Measurements from ENCODE around the gene NTRK1. TPM values are rescaled to one million over a fixed set of nuclear protein-coding genes. Genes with fewer than 3 reads are reported as not detected.

NTRK1 gene
- total RNA-seq, 6 donors from 2014 or later, result 0.30 to 1.4 (median 1.2) TPM; not detected in 2

- H3K27ac ChIP-seq, result no peak overlapping the region
- TF ChIP-seq POLR2A (IDR thresholded peaks at IDR 0.05), result no peak
- TF ChIP-seq EP300 (IDR thresholded peaks at IDR 0.05), result no peak
- TF ChIP-seq POLR2AphosphoS5 (IDR thresholded peaks at IDR 0.05), result no peak
- TF ChIP-seq, protein P1, sequence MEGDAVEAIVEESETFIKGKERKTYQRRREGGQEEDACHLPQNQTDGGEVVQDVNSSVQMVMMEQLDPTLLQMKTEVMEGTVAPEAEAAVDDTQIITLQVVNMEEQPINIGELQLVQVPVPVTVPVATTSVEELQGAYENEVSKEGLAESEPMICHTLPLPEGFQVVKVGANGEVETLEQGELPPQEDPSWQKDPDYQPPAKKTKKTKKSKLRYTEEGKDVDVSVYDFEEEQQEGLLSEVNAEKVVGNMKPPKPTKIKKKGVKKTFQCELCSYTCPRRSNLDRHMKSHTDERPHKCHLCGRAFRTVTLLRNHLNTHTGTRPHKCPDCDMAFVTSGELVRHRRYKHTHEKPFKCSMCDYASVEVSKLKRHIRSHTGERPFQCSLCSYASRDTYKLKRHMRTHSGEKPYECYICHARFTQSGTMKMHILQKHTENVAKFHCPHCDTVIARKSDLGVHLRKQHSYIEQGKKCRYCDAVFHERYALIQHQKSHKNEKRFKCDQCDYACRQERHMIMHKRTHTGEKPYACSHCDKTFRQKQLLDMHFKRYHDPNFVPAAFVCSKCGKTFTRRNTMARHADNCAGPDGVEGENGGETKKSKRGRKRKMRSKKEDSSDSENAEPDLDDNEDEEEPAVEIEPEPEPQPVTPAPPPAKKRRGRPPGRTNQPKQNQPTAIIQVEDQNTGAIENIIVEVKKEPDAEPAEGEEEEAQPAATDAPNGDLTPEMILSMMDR (IDR thresholded peaks at IDR 0.05), result no peak
- no peaks in the 10 kb centered on the region for H3K9me3 ChIP-seq
- DNase-seq (no peak), ATAC-seq (ENCODE audit: low FRiP score in 2 of 2) (no peak)
- no peaks in the 10 kb centered on the region for H3K27me3 ChIP-seq
- H3K4me3 ChIP-seq, result no peak overlapping the region
- H3K4me1 ChIP-seq, result no peaks in the 10 kb centered on the region
- 85% methylated on average over 11 to 16 of the region's 16 CpGs for whole genome bisulfite sequencing, 2 donors
- H3K36me3 ChIP-seq, result no peaks in the 10 kb centered on the region
Observed at GRCh38 chr1:156874572-156875340, 14.1 kb downstream of the NTRK1 start.

GRCh38 chr1:156875341-156875615 lies 14.6 kb downstream of the NTRK1 start:
- no peak for TF ChIP-seq POLR2A (IDR thresholded peaks at IDR 0.05)
- no peak for TF ChIP-seq POLR2AphosphoS5 (IDR thresholded peaks at IDR 0.05)
- TF ChIP-seq, protein P1 (IDR thresholded peaks at IDR 0.05), result no peak
- TF ChIP-seq EP300 (IDR thresholded peaks at IDR 0.05), result no peak
- H3K4me3 ChIP-seq, result no peak overlapping the region
- DNase-seq, result peak in 1 of 2 donors; percentile 53
- no peaks in the 10 kb centered on the region for H3K4me1 ChIP-seq
- ATAC-seq (ENCODE audit: low FRiP score in 2 of 2), result no peak
- H3K27me3 ChIP-seq, result no peaks in the 10 kb centered on the region
- WGBS, 2 donors, result 78% methylated on average over 5 of the region's 5 CpGs; no CpG with 5 or more reads in 1 of the 2 donors
- H3K9me3 ChIP-seq, result no peaks in the 10 kb centered on the region
- H3K36me3 ChIP-seq, result no peaks in the 10 kb centered on the region
- no peak overlapping the region for H3K27ac ChIP-seq

DNA sequence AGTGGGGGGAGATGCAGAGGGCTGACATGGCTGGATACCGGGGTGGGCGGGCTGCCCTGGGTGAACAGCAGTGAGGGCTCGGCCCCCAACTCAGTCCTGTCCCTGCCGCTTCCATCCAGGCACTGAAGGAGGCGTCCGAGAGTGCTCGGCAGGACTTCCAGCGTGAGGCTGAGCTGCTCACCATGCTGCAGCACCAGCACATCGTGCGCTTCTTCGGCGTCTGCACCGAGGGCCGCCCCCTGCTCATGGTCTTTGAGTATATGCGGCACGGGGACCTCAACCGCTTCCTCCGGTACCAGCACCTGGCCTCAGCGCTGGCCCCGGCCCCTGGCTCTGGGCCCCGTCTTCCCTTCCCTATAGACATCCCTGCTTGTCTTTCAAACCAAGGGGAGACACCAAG lies 15.6 kb downstream of the NTRK1 start:
- no peaks in the 10 kb centered on the region for H3K9me3 ChIP-seq
- H3K27me3 ChIP-seq, result no peaks in the 10 kb centered on the region
- 20 to 47% methylated on average over 1 to 17 of the region's 21 CpGs for WGBS, 2 donors
- no peak overlapping the region for H3K4me3 ChIP-seq
- no peak for ATAC-seq (ENCODE audit: low FRiP score in 2 of 2)
- H3K27ac ChIP-seq, result no peak overlapping the region
- H3K4me1 ChIP-seq, result no peaks in the 10 kb centered on the region
- TF ChIP-seq, protein P1 (IDR thresholded peaks at IDR 0.05), result no peak
- TF ChIP-seq EP300 (IDR thresholded peaks at IDR 0.05) (no peak), POLR2A (IDR thresholded peaks at IDR 0.05) (no peak), POLR2AphosphoS5 (IDR thresholded peaks at IDR 0.05) (no peak)
- peak in 1 of 2 donors; percentile 78 for DNase-seq
- H3K36me3 ChIP-seq, result no peaks in the 10 kb centered on the region

- Histone ChIP-seq H3K36me3 (no peaks in the 10 kb centered on the region), H3K4me3 (no peak overlapping the region), H3K9me3 (no peaks in the 10 kb centered on the region), H3K27ac (no peak overlapping the region), H3K4me1 (no peaks in the 10 kb centered on the region), H3K27me3 (no peaks in the 10 kb centered on the region)
- ATAC-seq (ENCODE audit: low FRiP score in 2 of 2) (no peak), DNase-seq (no peak)
- 78 to 85% methylated on average over 5 of the region's 5 CpGs for WGBS, 2 donors
- TF ChIP-seq POLR2A (IDR thresholded peaks at IDR 0.05) (no peak), EP300 (IDR thresholded peaks at IDR 0.05) (no peak), POLR2AphosphoS5 (IDR thresholded peaks at IDR 0.05) (no peak)
- TF ChIP-seq, protein P1 (IDR thresholded peaks at IDR 0.05), result no peak
Observed at GRCh38 chr1:156877433-156878170, 16.9 kb downstream of the NTRK1 start.

Data from upper lobe of left lung (tissue), 6 donors.